Central memory CD4-positive, alpha-beta T cell (primary cell): Measurements from ENCODE around the gene RHBDD3.
"Not testable (repeated sequence)": the region's sequence is repeated elsewhere in the genome, so short reads cannot be mapped to it uniquely, and the experiment has no call there.

Experiments
- DNase-seq: peaks from one replicate; pipeline ENCODE4 v3.0.0; 2022

The RHBDD3 gene

DNA sequence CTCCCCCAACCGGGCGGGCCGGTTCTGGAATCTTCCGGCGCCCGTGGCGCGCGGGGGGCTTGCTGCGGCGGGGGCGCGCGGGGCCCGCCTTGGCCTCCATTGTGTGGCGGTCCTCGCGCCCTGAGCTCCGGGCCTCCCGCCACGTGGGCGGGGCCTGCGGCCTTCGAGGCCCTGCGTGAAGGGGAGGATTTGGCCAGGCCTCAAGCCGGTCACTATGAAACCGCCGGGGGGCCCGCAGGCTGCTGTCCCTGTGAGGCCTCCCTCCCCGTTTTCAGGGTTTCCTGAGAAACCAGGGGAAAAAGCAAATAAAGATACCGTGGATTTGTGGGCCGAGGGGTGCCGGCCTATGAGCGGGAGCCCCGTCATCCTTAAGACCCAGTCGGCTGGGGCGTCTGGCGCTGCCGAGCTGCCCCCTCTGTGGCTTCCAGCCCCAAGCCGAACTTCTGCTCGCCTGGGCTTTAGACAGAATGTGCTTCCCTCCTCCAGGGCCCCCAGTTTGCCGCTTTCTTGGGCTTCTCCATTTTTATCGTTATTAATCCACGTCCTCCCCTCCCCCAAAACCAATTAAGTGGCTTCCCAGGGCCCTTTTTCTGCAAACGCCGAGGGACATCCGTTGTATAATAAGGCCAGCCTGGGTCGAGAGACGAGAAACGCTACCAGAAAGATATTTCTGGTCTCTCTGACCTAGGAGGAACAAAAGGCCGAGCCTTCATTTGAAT is 889 bp upstream of the RHBDD3 start:
- peak; percentile 32 for DNase-seq

DNA sequence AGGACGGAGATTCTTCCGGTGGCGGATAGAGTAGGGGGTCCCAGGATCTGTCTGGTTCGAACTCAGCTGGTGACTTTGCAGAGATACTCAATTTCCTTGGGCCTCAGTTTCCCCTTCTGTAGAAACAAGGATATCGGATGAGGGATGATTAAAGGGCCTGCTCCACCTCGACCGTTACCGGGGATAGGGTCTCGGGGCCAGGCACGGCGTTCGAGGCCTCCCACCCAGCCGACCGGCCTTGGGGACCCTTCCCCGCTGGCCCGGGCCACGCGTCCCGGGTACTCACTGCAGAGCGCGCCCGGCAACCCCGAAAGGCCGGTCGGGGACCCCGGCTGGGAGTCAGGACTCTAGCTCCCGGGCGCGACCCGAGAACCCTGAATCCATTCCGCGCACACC is 321 bp downstream of the RHBDD3 start:
- no peak for DNase-seq

DNA sequence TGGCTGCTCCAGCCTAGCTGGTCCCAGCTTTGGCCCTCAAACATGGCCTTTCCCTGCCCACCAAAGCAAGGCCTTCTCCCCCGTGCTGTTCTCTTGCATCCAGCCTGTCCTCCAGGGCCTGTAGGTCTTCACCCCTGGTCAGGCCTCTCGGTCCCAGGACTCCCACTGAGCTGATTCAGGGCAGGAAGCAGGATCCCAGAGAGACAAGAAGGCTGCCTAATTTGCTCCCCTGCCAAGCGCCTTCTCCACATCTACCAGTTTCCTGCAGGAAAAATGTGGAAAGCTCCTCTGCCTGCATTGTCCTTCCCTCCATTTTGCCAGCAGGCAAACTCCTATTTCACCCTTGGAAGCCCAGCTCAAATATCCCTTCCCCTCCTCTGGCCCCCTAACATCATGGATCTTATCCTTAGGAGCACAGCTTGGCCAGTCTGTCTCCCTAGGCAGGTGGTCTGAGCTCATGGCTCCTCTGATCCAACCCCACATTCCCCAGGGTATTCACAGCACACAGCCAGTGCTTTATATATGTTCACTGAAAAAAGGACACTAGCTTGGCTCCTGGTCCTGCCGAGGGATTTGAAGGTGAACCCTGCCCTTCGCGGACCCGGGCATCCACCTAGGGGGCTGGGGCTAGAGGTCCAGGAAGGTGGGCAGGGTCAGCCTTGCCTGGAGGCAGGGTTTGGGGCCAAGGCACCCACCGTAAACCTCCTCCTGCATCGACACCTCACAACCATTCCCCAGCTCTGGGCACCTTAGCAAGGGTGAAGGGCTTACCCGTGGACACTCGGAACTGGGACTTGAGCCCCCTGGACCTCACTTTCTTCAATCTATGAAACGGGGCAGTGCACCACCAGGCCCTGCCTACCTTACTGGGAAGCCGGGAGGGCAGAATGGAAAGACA is 968 bp downstream of the RHBDD3 start:
- DNase-seq, result no peak

DNA sequence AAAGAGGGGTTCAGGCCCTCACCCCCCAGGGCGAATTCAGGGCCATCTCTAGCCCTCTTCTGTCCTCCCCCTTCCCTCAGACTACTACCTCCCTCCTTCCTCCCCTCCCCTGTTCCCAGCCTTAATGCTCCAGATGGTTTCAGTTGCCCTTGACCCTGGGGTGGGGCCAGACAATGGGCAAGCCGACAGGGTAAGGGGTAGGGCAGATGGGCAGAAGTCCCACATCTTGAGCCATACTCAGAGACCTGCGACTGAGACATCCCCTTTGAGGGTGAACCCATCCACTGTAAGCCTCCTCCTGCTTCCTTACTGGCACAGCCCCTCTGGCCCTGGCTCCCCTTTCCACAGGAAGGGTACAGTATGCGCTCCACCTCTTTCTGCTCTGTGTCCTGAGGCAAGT is 1.9 kb downstream of the RHBDD3 start:
- no peak for DNase-seq

DNA sequence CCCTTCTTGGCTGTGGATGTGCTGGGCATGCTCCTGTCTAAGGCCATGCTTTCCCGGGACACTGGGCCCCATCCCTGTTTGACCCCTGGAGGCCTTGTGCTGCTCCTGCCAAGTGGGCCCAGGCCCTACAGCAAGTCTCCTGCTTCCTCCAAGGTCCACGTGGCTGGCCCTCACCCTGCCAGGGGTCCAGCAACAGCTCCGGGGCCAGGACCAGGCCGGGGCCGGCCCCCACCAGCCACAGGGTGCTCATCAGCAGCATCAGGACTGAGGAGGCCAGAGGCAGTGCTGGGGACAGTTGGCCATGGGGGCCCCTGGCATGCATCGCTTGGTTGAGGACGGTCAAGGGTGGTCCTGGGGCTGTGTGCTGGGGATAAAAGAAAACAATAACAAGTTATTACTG is 2.5 kb downstream of the RHBDD3 start:
- DNase-seq, result no peak

DNA sequence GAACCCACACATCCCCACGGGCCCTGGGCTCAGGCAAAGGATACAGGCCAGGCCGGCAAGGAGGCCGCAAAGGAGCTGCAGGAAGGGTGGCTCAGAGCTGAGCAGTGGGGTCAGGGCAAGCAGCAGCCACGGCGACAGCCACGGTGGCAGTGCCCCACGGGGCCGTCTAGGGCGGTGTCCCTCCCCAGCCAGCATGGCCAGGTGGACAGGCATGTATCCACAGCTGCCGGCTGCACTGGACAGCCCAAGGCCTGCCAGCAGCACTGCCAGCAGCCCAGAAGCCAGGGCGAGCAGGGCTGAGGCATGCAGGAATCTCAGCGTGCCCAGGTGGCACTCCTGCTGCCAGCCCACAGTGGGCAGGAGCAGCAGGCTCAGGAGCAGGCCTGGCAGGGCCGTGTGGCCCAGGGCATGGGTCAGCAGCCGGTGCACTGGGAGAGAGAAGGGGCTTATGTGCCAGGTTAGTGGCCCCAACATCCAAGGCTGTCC is 3.9 kb downstream of the RHBDD3 start:
- no peak for DNase-seq

DNA sequence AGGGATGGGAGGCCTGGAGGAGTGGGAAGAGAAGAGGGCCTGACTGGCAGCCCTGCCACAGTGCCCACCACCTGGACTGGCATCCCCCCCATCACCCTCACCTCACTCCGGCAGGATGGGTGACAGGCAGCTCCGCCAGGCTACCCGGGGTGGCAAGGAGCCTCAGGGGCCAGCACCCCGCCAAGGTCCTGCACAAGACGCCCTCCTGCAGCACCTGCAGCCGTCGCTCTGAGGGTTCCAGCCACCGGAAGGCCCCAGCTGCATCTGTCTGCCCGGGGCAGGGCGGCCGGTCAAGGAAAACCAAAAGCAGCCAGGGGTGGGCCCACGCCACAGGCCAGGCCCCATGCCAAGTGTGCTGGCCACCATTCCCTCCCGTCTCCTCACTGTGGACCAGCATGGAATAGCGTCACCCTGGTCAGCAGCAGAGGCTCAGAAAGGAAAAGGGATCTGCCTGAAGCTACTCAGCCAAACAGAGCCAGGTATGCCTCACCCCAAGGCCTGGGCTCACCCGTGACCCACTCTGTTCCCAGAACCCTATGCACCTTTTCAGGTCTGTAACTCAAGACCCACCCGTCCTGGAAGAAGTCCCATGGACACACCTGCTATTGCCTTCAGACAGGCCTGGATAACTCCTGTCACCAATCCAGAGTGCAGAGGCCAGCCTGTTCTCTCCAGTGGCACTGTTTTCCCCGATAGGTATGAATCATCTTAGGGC is 7.0 kb downstream of the RHBDD3 start:
- DNase-seq, result no peak

DNA sequence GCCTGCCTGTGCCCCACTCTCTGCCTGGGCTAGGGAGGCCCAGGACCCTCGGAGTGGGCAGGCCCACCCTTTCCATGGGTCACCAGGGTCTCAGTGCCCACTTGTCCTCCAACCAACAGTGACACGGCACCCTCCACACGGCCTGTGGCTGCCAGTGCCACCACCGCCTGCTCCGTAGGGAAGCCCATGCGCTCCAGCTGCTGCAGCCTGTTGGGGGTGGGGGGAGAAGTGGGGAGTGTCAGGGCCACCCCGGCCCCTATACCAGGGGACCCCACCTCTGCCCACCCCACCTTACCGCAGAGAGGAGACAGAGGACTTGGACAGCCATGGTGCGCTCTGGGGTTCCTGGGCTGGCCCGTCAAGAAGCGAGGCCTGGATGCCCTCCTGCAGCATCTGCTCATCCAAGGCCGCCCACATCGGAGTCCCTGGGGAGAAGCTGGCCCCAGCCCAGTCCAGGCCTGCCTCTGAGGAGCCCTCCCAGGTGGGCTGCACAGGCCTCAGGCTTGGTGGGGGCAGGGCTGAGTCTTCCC is 7.7 kb downstream of the RHBDD3 start:
- DNase-seq, result no peak

DNA sequence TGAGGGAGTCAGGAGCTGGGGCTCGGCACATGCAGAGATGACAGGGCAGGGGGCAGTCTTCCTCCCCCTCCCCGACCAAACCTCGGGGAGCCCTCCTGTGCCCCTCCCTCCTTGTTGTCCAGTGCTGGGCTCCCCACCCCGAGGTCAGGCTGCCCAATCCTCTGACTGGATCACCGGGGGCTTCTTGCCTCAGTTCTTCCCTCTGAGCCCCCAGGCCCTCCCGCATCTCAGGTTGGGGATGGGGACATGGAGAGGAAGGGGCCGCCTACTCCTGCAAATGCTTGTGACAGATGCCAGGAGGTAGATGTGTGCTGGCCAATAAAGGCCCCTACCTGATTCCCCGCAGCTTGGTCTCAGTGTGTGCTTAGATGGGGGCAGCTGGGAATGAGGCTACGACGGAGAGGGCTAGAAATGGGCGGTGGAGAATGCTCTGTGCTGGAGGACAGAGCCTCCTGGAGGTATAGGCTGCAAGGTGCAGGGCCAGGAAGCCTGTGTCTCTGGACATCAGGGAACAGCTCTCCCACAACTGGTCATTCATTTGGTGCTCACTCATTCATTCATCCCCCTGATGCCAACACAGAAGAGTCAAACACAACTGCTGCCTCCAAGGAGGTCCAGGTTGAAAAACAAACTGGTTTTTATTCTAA is 8.4 kb downstream of the RHBDD3 start:
- no peak for DNase-seq

DNA sequence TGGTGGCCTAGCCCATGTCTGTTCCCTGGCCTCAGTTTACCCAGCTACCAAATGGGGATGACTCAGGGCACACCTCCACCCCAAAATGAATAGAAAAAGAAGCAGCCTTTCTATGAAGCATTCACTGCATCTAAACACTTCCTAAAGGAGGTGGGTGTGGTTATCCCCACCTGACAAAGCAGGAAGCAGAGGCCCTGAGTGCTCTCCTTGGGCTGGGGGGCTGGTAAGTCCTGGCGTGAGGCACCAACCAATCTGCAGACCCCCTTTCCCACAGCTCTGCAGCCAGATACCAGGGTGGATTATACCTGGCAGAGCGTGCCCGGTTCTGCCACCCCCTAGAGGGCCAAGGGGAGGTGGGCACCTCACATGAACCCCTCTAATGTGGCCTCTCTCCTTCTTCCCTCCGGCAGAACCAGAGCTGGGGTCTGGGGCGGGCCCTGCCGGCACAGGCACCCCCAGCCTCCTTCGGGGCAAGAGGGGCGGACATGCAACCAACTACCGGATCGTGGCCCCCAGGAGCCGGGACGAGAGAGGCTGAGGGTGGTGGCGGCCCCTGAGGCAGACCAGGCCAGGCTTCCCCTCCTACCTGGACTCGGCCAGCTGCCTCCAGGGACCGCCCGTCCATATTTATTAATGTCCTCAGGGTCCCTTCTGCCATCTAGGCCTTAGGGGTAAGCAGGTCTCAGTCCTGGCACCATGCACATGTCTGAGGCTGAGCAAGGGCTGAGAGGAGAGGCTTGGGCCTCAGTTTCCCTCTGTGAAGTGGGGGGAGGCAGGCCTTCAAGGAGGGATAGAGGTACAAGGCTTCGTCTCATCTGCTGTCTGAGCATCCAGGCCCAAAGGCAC is 9.2 kb downstream of the RHBDD3 start:
- no peak for DNase-seq

DNA sequence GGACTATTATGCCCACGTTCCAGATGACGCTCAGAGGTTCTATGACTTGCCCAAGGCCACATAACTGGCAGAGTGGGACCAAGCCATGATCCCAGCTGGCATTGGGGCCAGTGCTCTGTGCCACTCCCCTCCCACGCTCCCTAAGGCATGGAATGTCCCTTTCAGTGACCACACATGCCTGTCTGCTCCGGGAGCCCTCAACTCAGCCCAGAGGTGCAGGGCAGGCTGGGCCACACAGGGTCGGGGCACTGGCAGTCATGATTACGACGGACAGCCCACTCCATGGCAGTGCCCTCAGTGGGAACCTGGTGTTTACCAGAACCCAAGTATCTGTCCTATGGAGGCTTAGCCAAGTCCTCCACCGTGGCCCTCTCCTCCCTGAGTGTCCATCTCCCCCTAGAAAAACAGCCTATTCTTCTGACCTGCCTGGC is 10.0 kb downstream of the RHBDD3 start:
- DNase-seq, result no peak

DNA sequence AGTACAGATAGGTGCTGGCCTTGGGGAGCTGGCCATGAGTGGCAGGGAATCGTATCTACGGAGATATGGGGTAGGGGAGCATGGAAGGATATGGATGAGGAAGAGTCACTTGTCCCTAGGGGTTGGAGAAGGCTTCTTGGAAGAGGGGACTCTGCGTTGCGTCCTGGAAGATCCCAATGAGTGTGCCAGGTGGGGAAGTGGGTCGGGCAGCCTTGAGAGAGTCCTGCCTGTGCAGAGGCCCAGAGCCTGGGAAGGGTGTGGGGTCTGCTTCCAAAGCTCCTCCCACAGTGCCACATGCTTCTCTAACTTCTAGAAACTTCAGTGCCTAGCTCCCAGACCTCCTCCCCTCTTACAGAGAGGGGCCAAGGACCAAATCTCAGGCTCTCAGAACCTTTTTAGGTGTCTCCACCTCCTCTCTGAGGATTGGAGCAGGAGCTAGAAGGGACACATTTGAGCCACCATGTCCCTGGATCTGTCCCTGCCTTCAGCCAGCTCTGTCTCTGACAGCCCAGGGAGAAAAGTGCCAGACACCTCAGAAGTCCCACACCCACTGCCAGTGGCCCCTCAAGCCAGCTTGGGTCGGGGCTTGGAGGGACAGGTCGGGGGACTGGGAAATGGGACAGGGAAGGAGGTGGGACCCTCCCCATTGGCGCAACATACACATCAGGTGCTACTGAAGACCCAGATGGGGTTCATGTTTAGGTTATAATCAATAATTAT is 11.0 kb downstream of the RHBDD3 start:
- DNase-seq, result no peak

DNA sequence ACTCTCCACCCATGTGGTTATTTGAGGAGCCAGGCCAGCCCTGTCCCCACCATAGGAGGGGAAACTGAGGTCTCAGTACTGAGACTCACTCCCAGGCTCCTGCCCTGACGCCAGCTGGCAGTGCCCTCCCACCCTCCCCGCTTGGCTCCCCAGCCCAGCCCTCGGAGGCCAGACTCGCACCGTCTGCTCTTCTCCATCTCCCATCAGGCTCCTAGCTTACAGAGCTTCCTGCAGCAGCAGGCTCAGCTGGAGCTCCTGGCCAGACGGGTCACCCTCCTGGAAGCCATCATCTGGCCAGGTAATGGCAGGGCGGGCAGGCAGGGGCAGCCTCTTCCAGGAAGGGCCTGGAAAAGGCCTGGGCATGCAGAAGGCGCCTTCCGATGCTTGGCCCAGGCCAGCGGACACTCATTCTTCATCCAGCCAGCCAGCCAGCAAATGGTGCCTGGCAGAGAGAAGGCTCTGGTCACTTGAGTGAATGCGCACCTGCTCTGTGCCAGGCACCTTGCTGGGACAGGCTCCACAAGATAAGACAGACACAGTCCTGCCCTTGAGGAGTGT is 12.6 kb downstream of the RHBDD3 start:
- DNase-seq, result no peak

DNA sequence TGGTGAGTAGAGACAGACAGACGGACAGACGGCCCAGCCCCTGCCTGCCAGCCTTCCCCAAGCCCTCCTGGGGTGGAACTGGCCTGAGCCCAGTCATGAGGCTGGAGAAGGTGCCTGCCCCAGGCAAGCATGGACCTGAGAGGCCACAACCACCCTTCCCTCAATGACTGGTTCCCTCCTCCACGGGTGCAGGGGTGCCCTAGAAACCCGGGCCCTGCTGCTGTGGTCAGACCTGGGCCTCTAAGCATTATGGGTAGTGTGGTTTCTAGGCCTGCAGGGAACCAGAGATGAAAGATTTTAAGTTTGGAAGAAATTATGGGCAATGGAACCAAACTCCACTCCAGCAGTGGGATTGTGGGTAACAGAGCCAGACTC is 13.5 kb downstream of the RHBDD3 start:
- no peak for DNase-seq

DNA sequence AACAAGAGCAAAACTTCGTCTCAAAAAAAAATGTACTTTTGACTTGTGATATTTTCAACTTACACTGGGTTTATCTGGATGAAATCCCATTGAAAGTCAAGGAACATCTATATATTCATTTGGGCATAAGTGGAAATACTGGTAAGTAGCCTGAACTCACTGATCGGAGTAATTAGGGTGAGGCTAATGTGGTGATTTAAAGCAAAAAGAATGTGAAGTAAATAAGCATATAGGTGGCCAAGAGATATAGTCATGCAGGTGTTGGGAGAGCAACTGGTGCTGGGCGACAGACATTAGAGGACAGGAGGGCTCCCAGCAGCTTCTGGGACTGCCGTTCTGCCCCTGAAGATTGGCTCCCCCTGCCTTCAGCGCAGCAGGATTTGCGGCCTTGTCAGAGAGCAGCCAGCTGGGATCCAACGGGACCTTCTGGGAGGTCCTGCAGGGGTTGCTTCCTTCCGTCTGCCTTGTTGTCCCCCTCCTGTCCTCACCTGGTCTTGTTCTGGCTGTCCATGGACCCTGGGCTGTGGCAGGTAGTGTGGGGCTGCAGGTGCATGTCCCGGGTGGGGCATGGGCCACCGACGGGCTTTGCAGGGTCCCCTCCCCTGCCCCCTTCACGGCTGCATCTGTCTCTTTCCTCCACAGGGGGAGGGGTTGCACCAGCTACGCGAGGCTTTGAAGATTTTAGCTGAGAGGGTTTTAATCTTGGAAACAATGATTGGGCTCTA is 14.1 kb downstream of the RHBDD3 start:
- DNase-seq, result no peak

DNA sequence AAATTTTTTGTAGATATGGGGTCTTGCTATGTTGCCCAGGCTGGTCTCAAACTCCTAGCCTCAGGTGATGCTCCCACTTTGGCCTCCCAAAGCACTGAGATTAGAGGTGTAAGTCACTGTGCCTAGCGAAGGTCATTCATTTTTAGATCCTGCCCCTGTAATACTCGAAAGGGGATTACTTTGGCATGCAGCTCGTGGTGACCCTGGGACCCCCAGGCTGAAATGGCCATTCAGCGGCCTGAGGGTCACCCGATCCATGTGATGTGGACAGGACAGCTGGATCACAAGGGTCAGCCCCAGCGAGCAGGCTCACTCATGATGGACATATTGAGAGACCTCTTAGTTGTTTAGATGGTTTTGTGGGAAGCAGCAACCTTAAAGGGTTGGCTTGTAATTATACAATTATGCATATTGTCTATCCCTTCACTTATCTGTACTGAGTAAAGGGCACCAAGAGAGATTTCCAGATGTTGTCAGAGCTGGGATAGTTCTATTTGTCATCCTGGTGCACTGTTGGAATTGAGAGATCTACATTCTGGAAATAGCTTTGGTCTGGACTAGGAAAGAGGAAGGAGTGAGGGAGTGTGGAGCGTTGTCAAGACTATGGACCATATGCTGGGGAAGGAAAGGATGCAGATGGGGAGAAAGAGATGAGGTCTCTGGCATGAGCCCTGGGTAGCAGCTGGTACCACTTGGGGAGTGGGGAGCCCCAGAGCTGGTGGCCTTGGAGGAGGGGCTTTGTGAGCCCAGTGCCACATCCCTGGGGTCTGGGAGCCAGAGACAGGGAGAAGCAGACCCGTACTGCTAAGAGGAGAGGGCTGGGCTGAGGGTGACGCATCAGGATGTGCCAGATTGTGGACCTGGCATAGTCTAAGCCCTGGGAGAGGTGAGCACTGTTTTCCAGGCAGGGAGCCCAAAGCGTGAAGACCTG is 15.5 kb downstream of the RHBDD3 start:
- DNase-seq, result no peak

DNA sequence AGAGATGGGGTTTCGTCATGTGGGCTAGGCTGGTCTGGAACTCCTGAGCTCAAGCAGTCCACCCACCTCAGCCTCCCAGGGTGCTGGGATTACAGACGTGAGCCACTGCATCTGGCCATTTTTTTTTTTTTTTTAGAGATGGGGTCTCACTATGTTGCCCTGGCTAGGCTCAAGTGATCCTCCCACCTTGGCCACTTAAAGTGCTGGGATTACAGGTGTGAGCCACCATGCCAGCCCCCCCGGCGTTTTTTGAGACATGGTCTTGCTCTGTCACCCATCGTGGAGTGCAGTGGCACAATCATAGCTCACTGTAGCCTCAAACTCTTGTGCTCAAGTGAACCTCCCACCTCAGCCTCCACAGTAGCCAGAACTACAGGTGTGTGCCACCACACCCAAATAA is 16.5 kb downstream of the RHBDD3 start:
- no peak for DNase-seq

DNA sequence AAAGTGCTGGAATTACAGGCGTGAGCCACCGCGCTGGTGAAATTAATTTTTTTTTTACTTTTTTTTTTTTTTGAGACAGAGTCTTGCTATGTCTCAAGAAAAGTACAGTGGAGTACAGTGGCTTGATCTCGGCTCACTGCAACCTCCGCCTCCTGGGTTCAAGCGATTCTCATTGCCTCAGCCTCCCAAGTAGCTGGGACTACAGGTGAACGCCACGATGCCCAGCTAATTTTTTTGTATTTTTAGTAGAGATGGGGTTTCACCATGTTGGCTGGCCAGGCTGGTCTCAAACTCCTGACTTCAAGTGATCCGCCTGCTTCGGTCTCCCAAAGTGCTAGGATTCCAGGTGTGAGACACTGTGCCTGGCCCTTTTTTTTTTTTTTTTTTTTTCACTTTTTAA is 19.9 kb downstream of the RHBDD3 start:
- DNase-seq, result not testable (repeated sequence)
